Chondrocyte (in vitro differentiated cells): Measurements from ENCODE around the gene NDUFS8. TPM values are rescaled to one million over a fixed set of nuclear protein-coding genes. Genes with fewer than 3 reads are reported as not detected.

Experiments
- DNase-seq: peaks from one replicate; pipeline ENCODE4 v3.0.0; 2021; ENCODE audit warnings: mixed read lengths, low spot score
- H3K27ac Mint-ChIP-seq: one replicate; pipeline ENCODE4 v1.8.0; 2021; ENCODE audit warnings: mild to moderate bottlenecking, moderate library complexity, mixed read lengths; ENCODE audit not compliant: unreplicated experiment
- H3K27me3 Mint-ChIP-seq: 2 replicates; pipeline ENCODE4 v1.8.0; 2021; ENCODE audit warnings: low read depth, mixed read lengths
- H3K36me3 Mint-ChIP-seq: 2 replicates; pipeline ENCODE4 v1.8.0; 2021; ENCODE audit warnings: low read depth, mixed read lengths
- H3K4me1 Mint-ChIP-seq: 2 replicates; pipeline ENCODE4 v1.8.0; 2021; ENCODE audit warnings: low read depth, mild to moderate bottlenecking, mixed read lengths
- H3K4me3 Mint-ChIP-seq: one replicate; pipeline ENCODE4 v1.8.0; 2021; ENCODE audit warnings: mild to moderate bottlenecking, moderate library complexity, mixed read lengths; ENCODE audit not compliant: unreplicated experiment
- H3K9me3 Mint-ChIP-seq: 2 replicates; pipeline ENCODE4 v1.8.0; 2021; ENCODE audit warnings: low read depth, mixed read lengths
- CTCF ChIP-seq: fragments of 200-600 bp; sonication (generic); IDR thresholded peaks from 2 replicates; pipeline ENCODE4 v1.5.0; 2021; ENCODE audit warnings: antibody characterized with exemption, mild to moderate bottlenecking, moderate library complexity
- total RNA-seq: library from RNA; stranded (reverse); gene quantifications from 3 replicates; pipeline ENCODE4 v1.2.1, GENCODE V29; 2021

The NDUFS8 gene
- total RNA-seq, 1 donor from 2014 or later: 140 TPM

GRCh38 chr11:68035266-68035876, 4.9 kb downstream of the NDUFS8 start:
- no peak for DNase-seq
- H3K4me1 Mint-ChIP-seq: peaks cover 25% of the 10 kb centered on the region
- H3K36me3 Mint-ChIP-seq: peaks cover 5% of the 10 kb centered on the region
- no peaks in the 10 kb centered on the region for H3K9me3 Mint-ChIP-seq
- peak overlapping the region; percentile 41 for H3K27ac Mint-ChIP-seq
- no peak overlapping the region for H3K4me3 Mint-ChIP-seq
- TF ChIP-seq CTCF: no peak
- H3K27me3 Mint-ChIP-seq: no peaks in the 10 kb centered on the region

- H3K27ac Mint-ChIP-seq: peak overlapping the region; percentile 22
- H3K27me3 Mint-ChIP-seq: no peaks in the 10 kb centered on the region
- H3K4me1 Mint-ChIP-seq: peaks cover 26% of the 10 kb centered on the region
- no peaks in the 10 kb centered on the region for H3K9me3 Mint-ChIP-seq
- no peak for DNase-seq
- TF ChIP-seq CTCF: no peak
- no peak overlapping the region for H3K4me3 Mint-ChIP-seq
- peaks cover 5% of the 10 kb centered on the region for H3K36me3 Mint-ChIP-seq
Measured at GRCh38 chr11:68036141-68036716, 5.7 kb downstream of the NDUFS8 start.

- Mint-ChIP-seq H3K36me3 (peaks cover 2% of the 10 kb centered on the region), H3K4me3 (no peak overlapping the region), H3K27ac (peak overlapping the region; percentile 22), H3K27me3 (no peaks in the 10 kb centered on the region), H3K4me1 (peaks cover 23% of the 10 kb centered on the region), H3K9me3 (no peaks in the 10 kb centered on the region)
- no peak for TF ChIP-seq CTCF
- DNase-seq: no peak
Measured at GRCh38 chr11:68036717-68037239, 6.3 kb downstream of the NDUFS8 start.

GRCh38 chr11:68037411-68038225, 7.1 kb downstream of the NDUFS8 start:
- DNase-seq: no peak
- H3K27ac Mint-ChIP-seq: peak overlapping the region; percentile 41
- no peak overlapping the region for H3K4me3 Mint-ChIP-seq
- no peaks in the 10 kb centered on the region for H3K9me3 Mint-ChIP-seq
- H3K4me1 Mint-ChIP-seq: peaks cover 24% of the 10 kb centered on the region
- no peak for TF ChIP-seq CTCF
- H3K27me3 Mint-ChIP-seq: no peaks in the 10 kb centered on the region
- H3K36me3 Mint-ChIP-seq: peaks cover 2% of the 10 kb centered on the region

GRCh38 chr11:68038226-68038717, 7.8 kb downstream of the NDUFS8 start:
- Mint-ChIP-seq H3K27me3 (no peaks in the 10 kb centered on the region), H3K4me3 (peak overlapping the region; percentile 72), H3K9me3 (no peaks in the 10 kb centered on the region), H3K36me3 (peaks cover 2% of the 10 kb centered on the region), H3K27ac (peak overlapping the region; percentile 49), H3K4me1 (peaks cover 24% of the 10 kb centered on the region)
- no peak for TF ChIP-seq CTCF
- peak; percentile 92 for DNase-seq
